ENCODE data around the gene SCAMP1. TPM values are rescaled to one million over a fixed set of nuclear protein-coding genes. Genes with fewer than 3 reads are reported as not detected.

Gene SCAMP1
- total RNA-seq, 1 donor from 2014 or later, result 45.0 TPM

DNA sequence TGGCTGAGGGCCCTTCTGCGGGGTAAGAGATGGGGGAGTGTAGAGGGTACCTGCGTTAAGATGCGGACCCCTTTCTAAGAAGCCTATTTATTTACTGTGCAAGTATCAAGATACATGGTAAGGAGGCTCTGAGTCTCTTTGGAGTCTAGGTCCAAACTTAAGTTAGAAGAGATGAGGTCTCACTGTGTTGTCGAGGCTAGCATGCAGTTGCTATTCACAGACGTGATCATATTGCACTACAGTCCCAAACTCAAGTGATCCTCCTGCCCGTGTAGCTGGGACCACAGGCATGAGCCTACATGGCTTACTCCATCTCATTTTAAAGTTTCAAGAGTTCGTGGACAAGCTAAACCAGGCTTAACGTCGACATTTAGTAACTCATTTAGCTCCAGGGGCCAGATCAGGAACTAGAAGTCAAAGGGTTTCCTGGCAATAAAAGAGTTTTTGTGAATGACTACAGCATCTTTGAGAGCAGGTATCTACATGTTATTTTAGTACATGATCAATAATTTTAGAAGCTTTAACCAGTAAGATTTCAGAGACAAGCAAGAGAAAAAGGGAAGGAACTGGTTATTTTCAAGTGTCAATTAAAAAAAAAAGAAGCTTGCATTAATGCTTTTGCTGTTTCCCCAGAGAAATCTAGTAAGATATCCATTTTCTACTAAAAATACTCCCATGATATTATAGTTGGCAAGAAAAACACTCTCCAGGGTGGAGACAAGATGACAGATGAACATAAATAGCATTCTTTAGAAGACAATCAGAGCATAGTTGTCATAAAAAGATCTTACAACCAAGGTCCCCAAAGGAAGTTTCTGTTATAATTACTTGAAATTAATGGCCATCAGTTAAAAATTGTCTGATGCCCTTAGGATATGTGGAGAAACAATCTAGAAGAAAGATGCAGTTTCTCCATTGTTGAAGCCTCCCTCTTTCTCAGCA is 141.3 kb downstream of the SCAMP1 start:
- TF ChIP-seq, protein P1, sequence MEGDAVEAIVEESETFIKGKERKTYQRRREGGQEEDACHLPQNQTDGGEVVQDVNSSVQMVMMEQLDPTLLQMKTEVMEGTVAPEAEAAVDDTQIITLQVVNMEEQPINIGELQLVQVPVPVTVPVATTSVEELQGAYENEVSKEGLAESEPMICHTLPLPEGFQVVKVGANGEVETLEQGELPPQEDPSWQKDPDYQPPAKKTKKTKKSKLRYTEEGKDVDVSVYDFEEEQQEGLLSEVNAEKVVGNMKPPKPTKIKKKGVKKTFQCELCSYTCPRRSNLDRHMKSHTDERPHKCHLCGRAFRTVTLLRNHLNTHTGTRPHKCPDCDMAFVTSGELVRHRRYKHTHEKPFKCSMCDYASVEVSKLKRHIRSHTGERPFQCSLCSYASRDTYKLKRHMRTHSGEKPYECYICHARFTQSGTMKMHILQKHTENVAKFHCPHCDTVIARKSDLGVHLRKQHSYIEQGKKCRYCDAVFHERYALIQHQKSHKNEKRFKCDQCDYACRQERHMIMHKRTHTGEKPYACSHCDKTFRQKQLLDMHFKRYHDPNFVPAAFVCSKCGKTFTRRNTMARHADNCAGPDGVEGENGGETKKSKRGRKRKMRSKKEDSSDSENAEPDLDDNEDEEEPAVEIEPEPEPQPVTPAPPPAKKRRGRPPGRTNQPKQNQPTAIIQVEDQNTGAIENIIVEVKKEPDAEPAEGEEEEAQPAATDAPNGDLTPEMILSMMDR (IDR thresholded peaks at IDR 0.05), result no peak
- peak overlapping the region; percentile 12 for H3K4me3 Mint-ChIP-seq (ENCODE audit: unreplicated experiment)
- peaks cover 92% of the 10 kb centered on the region for H3K4me1 Mint-ChIP-seq (ENCODE audit: unreplicated experiment)
- peak; percentile 57 for DNase-seq (ENCODE audit: extremely low spot score, unreplicated experiment)
- no peaks in the 10 kb centered on the region for H3K27me3 Mint-ChIP-seq (ENCODE audit: unreplicated experiment)
- peaks cover 17% of the 10 kb centered on the region for H3K36me3 Mint-ChIP-seq (ENCODE audit: unreplicated experiment)
- peak overlapping the region; percentile 83 for H3K27ac Mint-ChIP-seq (ENCODE audit: unreplicated experiment)
- H3K9me3 Mint-ChIP-seq (ENCODE audit: unreplicated experiment), result no peaks in the 10 kb centered on the region

DNA sequence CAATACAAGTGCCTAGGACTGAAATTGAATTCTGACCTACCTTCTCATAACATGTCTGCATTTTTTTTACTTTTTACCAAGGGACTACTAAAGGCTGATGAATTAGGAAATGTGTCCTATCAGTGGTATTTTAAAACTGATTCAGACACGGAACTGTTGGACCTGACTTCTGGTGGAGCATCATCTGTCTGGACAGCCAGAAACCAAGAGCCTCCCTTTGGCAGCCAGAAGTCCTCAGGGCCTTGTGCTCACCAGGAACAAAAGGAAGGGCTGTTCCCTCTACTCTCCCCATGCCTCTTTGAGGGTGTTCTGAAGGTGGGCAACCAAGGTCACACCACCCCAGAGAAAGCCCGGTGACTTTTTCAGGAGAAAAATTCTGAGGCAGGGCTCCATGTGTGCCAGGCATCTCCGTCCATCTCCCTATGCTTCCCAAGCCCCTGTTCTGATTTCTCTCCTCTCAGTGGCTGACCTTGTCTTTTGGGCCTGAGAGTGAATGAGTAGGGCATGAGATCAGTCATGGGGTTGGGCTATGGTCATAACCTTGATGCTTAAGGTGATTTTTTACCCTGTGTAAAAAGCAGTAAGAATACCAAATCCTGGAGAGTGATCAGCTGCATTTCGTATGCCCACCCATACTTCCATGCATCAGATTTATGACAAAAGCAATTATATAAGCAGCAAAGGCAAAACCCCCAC is 143.7 kb downstream of the SCAMP1 start:
- DNase-seq (ENCODE audit: extremely low spot score, unreplicated experiment), result no peak
- no peaks in the 10 kb centered on the region for H3K27me3 Mint-ChIP-seq (ENCODE audit: unreplicated experiment)
- no peaks in the 10 kb centered on the region for H3K9me3 Mint-ChIP-seq (ENCODE audit: unreplicated experiment)
- H3K4me1 Mint-ChIP-seq (ENCODE audit: unreplicated experiment), result peaks cover 91% of the 10 kb centered on the region
- H3K27ac Mint-ChIP-seq (ENCODE audit: unreplicated experiment), result peak overlapping the region; percentile 87
- no peak overlapping the region for H3K4me3 Mint-ChIP-seq (ENCODE audit: unreplicated experiment)
- TF ChIP-seq, protein P1 (IDR thresholded peaks at IDR 0.05), result no peak
- H3K36me3 Mint-ChIP-seq (ENCODE audit: unreplicated experiment), result peaks cover 16% of the 10 kb centered on the region

DNA sequence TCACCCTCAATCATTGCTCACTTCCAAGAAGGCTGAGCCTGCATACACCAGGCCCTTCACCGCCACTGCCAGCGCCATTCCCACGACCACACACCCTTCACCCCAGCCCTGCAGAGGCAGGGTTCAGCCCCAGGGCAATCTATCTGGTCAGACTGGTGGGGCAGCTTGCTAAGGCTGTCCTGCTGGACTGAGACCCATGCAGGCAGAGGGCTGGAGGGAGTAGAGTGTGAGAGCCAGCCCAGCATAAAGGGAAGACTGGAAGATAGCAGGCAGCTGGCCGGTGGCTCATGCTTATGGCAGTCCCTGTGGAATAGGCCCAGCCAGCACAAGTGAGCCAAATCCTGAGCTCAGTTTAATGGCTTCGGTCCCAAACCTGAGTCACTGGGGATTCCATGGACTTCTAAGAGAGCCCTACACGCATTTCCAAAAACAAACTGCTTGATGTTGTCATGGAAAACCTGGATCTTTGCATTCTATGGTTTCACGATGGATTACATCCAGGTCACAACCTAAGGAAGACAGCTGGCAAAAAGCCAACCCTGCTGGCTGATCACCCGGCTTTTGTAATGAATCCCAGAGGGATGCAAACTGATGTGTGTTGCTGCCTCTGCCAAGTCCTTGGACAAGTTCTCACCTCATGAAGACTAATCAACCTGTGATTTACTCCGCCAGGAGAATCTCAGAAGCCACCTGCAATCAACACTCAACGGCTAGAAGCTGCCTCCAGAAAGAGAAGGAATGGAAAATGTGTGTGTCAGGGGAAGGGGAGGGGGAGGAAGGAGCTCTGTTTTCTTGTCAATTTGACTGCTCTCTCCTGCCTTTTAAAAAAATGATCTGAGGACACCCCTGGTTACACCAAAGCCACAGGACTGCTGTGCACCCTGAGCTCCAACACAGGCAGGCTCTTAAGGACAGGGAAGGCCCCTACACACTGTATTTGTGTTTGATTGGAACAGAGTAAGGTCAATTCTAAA is 144.6 kb downstream of the SCAMP1 start:
- peak overlapping the region; percentile 87 for H3K27ac Mint-ChIP-seq (ENCODE audit: unreplicated experiment)
- H3K4me1 Mint-ChIP-seq (ENCODE audit: unreplicated experiment), result peaks cover 90% of the 10 kb centered on the region
- peaks cover 17% of the 10 kb centered on the region for H3K36me3 Mint-ChIP-seq (ENCODE audit: unreplicated experiment)
- H3K4me3 Mint-ChIP-seq (ENCODE audit: unreplicated experiment), result peak overlapping the region; percentile 16
- TF ChIP-seq, protein P1 (IDR thresholded peaks at IDR 0.05), result no peak
- DNase-seq (ENCODE audit: extremely low spot score, unreplicated experiment), result no peak
- H3K27me3 Mint-ChIP-seq (ENCODE audit: unreplicated experiment), result no peaks in the 10 kb centered on the region
- no peaks in the 10 kb centered on the region for H3K9me3 Mint-ChIP-seq (ENCODE audit: unreplicated experiment)

DNA sequence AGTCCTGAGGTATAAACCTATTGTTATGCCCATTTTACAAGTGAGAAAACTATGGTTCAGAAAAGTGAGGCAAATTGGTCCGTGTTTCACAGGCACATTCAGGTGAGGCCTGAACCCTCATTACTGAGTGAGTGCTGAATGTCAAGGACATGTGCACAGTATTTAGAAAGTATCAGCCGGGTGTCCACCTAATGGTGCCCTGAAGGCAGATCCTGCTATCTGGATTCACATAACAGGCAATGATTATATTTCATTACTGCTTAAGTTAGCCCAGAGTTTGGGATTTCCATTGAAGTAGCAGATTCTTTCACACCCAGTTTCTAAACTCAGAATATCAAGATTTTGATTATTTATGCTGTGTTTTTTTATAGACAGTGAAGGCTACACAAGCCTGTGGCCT is 145.4 kb downstream of the SCAMP1 start:
- TF ChIP-seq, protein P1 (IDR thresholded peaks at IDR 0.05), result no peak
- Mint-ChIP-seq H3K9me3 (ENCODE audit: unreplicated experiment) (no peaks in the 10 kb centered on the region), H3K4me3 (ENCODE audit: unreplicated experiment) (no peak overlapping the region), H3K27me3 (ENCODE audit: unreplicated experiment) (no peaks in the 10 kb centered on the region), H3K36me3 (ENCODE audit: unreplicated experiment) (peaks cover 13% of the 10 kb centered on the region), H3K4me1 (ENCODE audit: unreplicated experiment) (peaks cover 90% of the 10 kb centered on the region), H3K27ac (ENCODE audit: unreplicated experiment) (peak overlapping the region; percentile 87)
- DNase-seq (ENCODE audit: extremely low spot score, unreplicated experiment), result no peak
